Choroid plexus epithelial cell (primary cell): Measurements from ENCODE around the gene GDF11.

Experiments used
- DNase-seq: peaks from one replicate; pipeline ENCODE4 v3.0.0-alpha.2; 2010; ENCODE audit warnings: low read depth
- H3K4me3 ChIP-seq: 2 replicates; pipeline ENCODE4 v1.5.1; 2011; ENCODE audit warnings: low read depth, mild to moderate bottlenecking, control low read depth, low read length, moderate library complexity
- CTCF ChIP-seq: conservative IDR thresholded peaks from 2 replicates; pipeline ENCODE4 v1.5.1; 2011; ENCODE audit warnings: low read depth, mild to moderate bottlenecking, control low read depth, inconsistent platforms, low read length, moderate library complexity

Gene GDF11

GRCh38 chr12:55707219-55707671, 35.7 kb upstream of the GDF11 start:
- no peak for DNase-seq
- H3K4me3 ChIP-seq = peak overlapping the region; percentile 38
- no peak for TF ChIP-seq CTCF

- no peak for TF ChIP-seq CTCF
- H3K4me3 ChIP-seq = peak within 1 kb of the TSS; percentile 47
- no peak for DNase-seq
Measured at GRCh38 chr12:55707841-55708694, 34.9 kb upstream of the GDF11 start, which contains the start of gene ITGA7. TSS of gene ITGA7 (minus strand) at chr12:55707904. CDS start at chr12:55707682, 222 bp downstream.

GRCh38 chr12:55708695-55709233, 34.2 kb upstream of the GDF11 start:
- H3K4me3 ChIP-seq = no peak overlapping the region
- DNase-seq = no peak
- no peak for TF ChIP-seq CTCF

- DNase-seq = no peak
- no peak for TF ChIP-seq CTCF
- no peak overlapping the region for H3K4me3 ChIP-seq
Measured at GRCh38 chr12:55711786-55712553, 31.0 kb upstream of the GDF11 start.

- H3K4me3 ChIP-seq = no peak overlapping the region
Measured at GRCh38 chr12:55712700-55713415, 30.1 kb upstream of the GDF11 start.

More at GRCh38 chr12:55712700-55713415, 30.1 kb upstream of the GDF11 start:
- TF ChIP-seq CTCF = no peak
- no peak for DNase-seq
